ENCODE data around the gene HYLS1.
A peak's percentile ranks its signal among the peaks of the same experiment; 100 is the strongest.

The HYLS1 gene

GRCh38 chr11:125935056-125935455 is 47.6 kb downstream of the HYLS1 start:
- no peak for DNase-seq

GRCh38 chr11:125935618-125936199 is 48.2 kb downstream of the HYLS1 start:
- no peak for DNase-seq

- no peak for DNase-seq
These were observed 51.0 kb downstream of the HYLS1 start for GRCh38 chr11:125938418-125938817.

GRCh38 chr11:125939081-125939521 is 51.6 kb downstream of the HYLS1 start:
- no peak for DNase-seq

DNA sequence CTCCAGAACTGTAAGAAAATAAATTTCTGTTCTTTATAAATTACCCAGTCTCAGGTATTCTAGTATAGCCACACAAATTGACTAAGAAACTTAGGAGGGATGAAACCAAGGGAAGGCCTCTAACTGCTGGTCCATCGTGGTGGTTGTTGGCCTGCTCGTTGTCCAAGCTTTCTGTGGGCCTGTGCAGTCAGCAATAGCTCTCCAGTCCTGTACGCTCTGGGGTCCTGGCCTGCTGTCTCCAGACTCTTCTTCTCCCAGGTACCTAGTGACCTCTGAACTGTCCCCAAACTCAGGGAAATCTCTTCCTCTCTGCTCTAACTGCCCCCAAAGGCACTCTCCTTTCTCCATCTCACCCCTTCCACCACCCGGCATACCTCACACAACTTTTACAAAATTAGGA is 52.7 kb downstream of the HYLS1 start:
- DNase-seq: no peak

DNA sequence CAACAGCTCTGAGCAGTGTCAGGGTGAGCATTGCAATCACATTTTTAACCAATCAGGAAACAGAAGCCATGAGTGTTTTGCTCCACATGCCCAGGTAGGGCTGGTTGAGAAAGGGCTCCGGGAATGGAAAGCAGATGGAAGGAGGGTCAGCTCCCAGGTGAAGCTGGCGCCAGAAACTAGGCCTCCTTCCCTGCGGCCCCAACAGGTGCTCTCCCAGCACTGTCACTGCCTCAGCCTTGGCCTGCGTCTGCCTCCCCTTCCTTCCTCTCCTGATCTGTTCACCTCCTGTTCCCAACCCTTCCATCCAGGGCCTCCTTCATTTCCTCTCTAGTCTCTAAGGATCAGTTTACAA is 53.8 kb downstream of the HYLS1 start:
- DNase-seq: no peak

DNA sequence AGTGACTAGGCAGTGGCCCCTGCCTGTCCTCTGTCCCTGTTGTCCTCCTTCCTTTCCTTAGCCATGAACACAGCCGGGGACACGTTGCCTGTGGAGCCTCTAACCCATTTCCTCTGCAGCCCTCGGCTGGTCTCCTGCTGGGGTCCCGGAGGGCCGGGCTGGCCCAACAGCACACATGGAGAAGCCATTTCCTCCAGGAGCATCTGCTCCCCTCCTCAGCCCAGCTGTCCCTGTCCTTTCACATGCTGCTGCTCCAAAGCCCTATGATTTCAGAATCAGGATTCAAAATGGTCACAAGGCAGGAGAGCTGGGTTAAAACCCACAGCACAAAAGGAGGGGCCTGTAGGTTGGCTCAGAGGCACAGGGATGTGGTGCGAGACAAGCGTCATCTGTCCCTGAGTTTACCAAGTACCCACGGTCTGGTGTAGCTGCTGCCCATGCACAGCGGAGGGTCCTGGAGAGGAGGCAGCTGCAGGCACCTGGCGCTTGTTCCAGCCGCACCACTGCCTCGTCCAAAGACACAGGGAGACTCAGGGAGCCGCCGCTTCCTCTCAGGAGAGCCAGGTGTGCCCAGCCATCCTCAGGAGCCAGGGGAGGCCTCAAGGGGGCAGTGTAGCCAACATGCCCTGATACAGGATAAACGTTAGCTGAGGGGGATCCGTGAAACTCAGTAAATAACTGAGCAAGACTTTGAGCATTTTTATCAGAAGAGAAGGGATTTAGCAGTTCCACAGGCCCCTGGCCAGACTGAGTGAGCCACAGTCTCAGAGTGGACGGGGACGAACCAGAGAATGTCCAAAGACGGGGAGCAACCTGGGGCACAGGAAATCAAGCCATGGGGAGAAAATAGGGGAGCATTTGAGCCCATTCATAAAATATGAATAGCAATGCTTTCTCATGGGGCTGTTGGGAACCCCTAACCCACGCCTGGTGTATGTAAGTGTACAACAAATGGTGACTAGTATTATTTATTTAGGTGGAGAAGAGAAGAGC is 54.4 kb downstream of the HYLS1 start:
- DNase-seq: peak; percentile 54

GRCh38 chr11:125942771-125943428 is 55.4 kb downstream of the HYLS1 start:
- DNase-seq: no peak

DNA sequence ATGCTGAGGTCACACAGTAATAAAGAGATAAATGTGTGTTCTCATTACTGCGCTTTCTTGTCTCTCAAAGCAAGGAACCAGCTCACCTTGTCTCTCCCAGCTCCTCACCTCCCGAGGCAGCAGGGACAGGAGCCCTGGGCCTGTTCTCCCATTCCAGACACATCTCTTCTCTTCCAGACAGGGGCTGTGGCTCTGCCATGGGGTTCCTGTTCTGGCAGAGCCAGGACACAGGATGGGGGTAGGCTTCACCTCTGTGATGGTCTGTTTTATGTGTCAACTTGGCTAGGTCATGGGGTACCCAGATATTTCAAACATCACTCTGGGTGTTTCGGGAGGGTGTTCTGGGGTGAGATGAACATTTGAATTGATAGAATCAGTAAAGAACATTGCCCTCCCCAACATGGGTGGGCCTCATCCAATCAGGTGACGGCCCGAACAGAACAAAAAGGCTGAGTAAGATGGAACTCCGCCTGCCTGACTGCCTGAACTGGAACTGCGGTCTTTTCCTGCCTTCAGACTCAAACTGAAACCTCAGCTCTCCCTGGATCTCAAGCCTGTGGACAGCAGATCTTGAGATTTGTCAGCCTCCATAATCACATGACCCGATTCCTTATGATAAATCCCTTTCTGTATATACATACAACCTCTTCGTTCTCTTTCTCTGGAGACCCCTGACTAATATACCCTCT is 56.3 kb downstream of the HYLS1 start:
- DNase-seq: no peak

DNA sequence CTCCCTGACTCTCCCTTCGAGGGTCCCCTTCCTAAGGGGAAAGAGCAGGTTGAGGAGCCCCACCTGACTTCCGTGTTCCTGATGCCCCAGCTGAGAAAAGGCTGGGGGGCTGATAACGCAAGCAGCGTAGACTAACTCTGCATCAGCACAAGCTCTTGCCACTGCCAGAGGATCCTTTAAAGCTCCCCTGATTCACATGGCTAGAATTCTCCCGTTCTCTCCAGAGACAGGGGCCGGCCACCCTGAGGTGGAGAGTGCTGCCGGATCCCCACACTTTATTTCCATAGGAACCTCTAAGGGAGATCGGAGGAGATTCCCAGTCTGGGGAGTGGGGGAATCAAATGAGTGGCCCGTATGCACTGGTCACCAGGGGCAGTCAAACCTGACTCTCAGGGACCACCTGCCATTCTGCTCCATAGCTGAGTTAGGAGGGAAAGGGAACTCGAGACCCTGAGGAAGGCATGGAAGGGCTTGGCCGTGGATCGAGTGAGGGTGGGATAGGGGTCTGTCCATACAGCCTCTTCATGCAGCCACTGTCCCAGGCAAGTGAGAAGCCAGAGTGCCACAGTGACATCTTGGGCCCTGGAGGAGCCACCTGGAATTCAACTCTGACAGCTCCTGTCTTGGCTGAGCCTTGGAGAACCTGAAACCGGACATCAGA is 57.0 kb downstream of the HYLS1 start:
- DNase-seq: no peak

DNA sequence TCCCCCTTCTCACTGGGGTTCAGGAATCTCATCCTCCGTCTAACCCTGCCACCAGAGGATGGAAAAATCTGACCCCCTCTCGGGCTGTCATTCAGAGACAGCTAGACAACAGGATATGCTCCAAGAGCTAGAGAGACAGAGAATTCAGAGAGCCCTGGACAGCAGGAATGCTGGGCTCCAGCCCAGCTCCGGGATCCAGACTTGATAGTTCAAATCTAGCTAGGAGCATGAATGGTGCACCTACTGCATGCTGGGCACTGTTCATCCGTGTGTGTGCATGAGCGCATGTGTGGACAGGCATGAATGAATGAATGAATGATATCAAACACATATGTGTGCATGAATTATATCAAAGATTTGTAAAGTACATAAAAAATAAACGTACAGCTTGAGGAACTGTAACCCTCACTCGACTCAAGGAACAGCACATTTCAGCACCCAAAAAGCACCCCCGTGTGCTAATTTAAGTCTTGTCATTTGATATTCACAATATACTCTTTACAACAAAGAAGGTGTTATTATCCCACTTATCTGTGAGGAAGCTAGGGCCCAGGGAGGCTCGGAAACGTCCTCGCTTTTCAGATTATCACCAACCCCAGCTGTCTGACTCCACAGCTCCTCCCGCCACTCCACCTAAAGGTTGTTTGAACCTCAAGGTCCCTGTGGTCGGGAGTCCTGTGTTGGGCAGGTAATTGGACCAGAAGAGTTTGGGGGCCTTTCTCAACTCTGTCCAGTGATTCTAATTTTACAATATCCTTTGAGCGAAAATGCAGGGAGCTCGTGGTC is 57.7 kb downstream of the HYLS1 start:
- DNase-seq: no peak

DNA sequence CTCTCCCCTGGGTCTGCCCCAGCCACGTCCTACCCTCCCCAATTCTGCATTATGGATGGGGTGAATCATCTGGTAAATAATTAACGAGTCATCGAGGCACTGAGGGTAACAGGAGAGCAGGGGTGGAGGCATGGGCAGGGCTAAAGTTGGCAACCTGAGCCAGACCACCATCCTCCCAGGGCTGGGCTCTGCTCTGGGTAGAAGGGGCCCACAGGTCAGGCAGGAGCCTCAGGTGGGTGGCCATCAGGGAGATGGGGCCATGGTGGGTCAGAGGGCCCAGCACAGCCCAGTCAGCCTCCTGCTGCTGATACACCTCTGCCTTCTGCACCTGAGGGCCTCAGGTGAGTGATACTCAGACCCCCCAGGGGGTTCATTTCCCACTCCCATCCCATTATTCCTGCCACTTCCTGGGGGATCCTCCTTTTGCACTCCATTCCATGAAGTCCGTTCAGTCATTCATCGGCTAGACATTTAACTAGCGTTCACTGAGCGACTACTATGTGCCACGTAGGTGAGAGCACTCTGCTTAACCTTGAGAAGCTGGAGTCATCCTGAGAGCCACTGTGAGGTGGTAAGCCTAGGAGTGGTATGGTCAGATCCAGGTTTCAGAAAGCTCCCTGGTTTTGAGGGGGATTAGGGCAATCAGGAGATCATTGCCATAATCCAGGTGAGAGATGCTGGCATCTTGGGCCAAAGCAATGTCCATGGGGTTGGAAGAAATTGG is 58.5 kb downstream of the HYLS1 start, which contains the start of gene VSIG10L2:
Gene VSIG10L2, plus strand, starts transcription at position 248 of the 724 bp plus-strand sequence. Its CDS starts 12 bp downstream, at position 260.
- no peak for DNase-seq

GRCh38 chr11:125946712-125947418 is 59.4 kb downstream of the HYLS1 start:
- DNase-seq: no peak

GRCh38 chr11:125947419-125948277 is 60.2 kb downstream of the HYLS1 start:
- no peak for DNase-seq

- no peak for DNase-seq
These were observed 61.0 kb downstream of the HYLS1 start for GRCh38 chr11:125948278-125949051.

DNA sequence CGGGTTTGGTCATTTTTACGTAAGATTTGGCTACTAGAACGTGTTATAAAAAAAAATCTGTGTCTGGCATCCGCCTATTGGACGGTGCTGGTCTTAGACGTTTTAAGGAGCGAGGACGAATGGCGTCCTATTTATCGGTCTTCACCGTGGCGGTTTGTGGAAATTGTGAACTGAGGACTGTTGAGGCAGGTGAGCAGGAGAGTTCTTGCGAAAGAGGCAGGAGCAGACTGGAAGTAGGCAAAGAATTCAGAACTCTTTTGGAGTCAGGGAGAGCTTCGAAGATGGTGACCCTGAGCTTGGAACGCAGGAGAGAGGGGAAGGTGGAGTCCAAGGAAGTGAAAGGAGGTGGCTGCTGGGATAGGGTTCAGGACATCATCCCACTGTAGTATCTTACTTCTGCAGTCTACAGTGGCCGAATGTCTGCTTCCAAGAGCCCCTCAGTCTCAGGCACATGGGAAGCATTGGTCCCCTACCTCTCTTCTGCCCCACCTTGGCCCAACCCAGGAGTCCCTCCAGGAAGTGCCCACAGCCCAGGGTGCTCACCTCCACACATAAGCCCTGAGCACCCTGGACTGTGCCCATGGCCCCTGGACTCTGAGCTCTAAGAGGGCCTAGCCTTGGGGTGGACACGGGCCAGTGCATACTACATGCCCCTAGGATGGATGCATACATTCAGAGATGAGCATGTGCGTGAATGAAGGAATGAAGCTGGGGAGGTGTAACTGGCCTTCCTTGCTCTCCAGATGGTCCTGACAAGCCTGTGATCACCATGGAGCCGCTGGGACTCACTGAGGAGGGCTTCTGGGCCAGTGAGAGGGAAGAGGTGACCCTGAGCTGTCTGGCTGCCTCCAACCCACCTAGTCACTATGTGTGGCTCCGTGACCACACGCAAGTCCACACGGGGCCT is 62.1 kb downstream of the HYLS1 start:
- DNase-seq: no peak

- DNase-seq: no peak
These were observed 62.7 kb downstream of the HYLS1 start for GRCh38 chr11:125950178-125950490.

Measured in stimulated activated CD4-positive, alpha-beta T cell treated with anti-CD3 and anti-CD28 coated beads, Interleukin-4, amount 100 ng/mL, for 24 hours (primary cell).